OCI-LY3 (cell line): ENCODE results near the gene MUSTN1.

ENCODE experiments used
- EZH2phosphoT487 ChIP-seq: fragments of 200-600 bp; shearing (Covaris generic); IDR thresholded peaks from 2 replicates; pipeline ENCODE4 v1.6.1; 2018; ENCODE audit warnings: antibody characterized with exemption, mixed run types, low read depth
- TF ChIP-seq, protein P1 (sequence below): fragments of 200-600, 300-600 bp; sonication (generic); IDR thresholded peaks from 2 replicates; pipeline ENCODE4 v1.5.1; 2014; ENCODE audit warnings: antibody characterized with exemption, low read length, low read depth

- TF ChIP-seq, protein P1, sequence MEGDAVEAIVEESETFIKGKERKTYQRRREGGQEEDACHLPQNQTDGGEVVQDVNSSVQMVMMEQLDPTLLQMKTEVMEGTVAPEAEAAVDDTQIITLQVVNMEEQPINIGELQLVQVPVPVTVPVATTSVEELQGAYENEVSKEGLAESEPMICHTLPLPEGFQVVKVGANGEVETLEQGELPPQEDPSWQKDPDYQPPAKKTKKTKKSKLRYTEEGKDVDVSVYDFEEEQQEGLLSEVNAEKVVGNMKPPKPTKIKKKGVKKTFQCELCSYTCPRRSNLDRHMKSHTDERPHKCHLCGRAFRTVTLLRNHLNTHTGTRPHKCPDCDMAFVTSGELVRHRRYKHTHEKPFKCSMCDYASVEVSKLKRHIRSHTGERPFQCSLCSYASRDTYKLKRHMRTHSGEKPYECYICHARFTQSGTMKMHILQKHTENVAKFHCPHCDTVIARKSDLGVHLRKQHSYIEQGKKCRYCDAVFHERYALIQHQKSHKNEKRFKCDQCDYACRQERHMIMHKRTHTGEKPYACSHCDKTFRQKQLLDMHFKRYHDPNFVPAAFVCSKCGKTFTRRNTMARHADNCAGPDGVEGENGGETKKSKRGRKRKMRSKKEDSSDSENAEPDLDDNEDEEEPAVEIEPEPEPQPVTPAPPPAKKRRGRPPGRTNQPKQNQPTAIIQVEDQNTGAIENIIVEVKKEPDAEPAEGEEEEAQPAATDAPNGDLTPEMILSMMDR: no peak
- no peak for TF ChIP-seq EZH2phosphoT487
Observed at GRCh38 chr3:52833202-52833601, 1.6 kb downstream of the MUSTN1 start.
